A549 (cell line): ENCODE data around the gene RNGTT. TPM values are rescaled to one million over a fixed set of nuclear protein-coding genes. Genes with fewer than 3 reads are reported as not detected.

Experiments used
- ATAC-seq, 2 experiments: fragments of 200-7000 bp in 1 of 2; fragments of >200 bp in 1 of 2; cut with Nextera tagmentation in 1 of 2; cut with Tn5 transposase in 1 of 2; 3 replicates each; pipeline versions ENCODE4 v1.8.0 to v1.9.1; 2018 to 2020; ENCODE audit warnings: mild to moderate bottlenecking in 1 of 2, moderate library complexity in 1 of 2
- CTCF ChIA-PET: fragments of 300-600 bp; sonication (Branson Sonifier 250); formaldehyde crosslinking; extraction: SDS; loops from one replicate; lab custom pipeline; 2021; ENCODE audit warnings: antibody characterized with exemption, inconsistent platforms; lab: Yijun Ruan, JAX
- POLR2A ChIA-PET: fragments of 350-600 bp; formaldehyde crosslinking; extraction: SDS; loops from one replicate; lab custom pipeline; 2021; ENCODE audit warnings: antibody characterized with exemption, inconsistent platforms; lab: Yijun Ruan, JAX
- DNase-seq, 2 experiments: peaks; one replicate each; pipeline versions ENCODE4 v3.0.0 to v3.0.0-alpha.2; 2011 to 2016; ENCODE audit warnings: low read depth in 1 of 2, low spot score in 1 of 2
- FAIRE-seq: peaks from 2 replicates; lab custom pipeline; 2011; peaks lifted over from hg19 to GRCh38; lab: Jason Lieb, UNC
- H3K27ac ChIP-seq, 2 experiments: fragments of >200 bp; sonication (Bioruptor Twin); formaldehyde crosslinking; 3 replicates each; pipeline ENCODE4 v1.5.1; 2016 to 2017
- H3K4me1 ChIP-seq: fragments of >200 bp; sonication (Bioruptor Twin); formaldehyde crosslinking; 3 replicates; pipeline ENCODE4 v1.6.1; 2016
- H3K4me2 ChIP-seq: fragments of >200 bp; sonication (Bioruptor Twin); formaldehyde crosslinking; 3 replicates; pipeline ENCODE4 v1.6.1; 2016
- H3K4me3 ChIP-seq: fragments of >200 bp; sonication (Bioruptor Twin); formaldehyde crosslinking; 3 replicates; pipeline ENCODE4 v1.5.1; 2016
- H3K9me3 ChIP-seq: fragments of >200 bp; sonication (Bioruptor Twin); formaldehyde crosslinking; 3 replicates; pipeline ENCODE4 v1.6.1; 2016
- BHLHE40 ChIP-seq: IDR thresholded peaks from 2 replicates; pipeline ENCODE4 v1.6.1; 2012; ENCODE audit warnings: low read depth, low read length, inconsistent platforms
- CBX8 ChIP-seq: fragments of 200-600 bp; sonication (generic); IDR thresholded peaks from 2 replicates; pipeline ENCODE4 v1.6.1; 2016
- CEBPB ChIP-seq, 2 experiments: fragments of >200 bp in 1 of 2; sonication (Bioruptor Twin) in 1 of 2; formaldehyde crosslinking in 1 of 2; IDR thresholded peaks; 2 replicates each; pipeline ENCODE4 v1.6.1; 2012 to 2016
- CHD4 ChIP-seq: fragments of 200-600 bp; sonication (generic); IDR thresholded peaks from 2 replicates; pipeline ENCODE4 v1.6.1; 2016; ENCODE audit warnings: antibody characterized with exemption, mild to moderate bottlenecking, borderline replicate concordance
- E2F6 ChIP-seq: IDR thresholded peaks from 2 replicates; pipeline ENCODE4 v1.6.1; 2012; ENCODE audit warnings: low read depth, borderline replicate concordance
- EHMT2 ChIP-seq: fragments of 200-600 bp; sonication (generic); IDR thresholded peaks from 2 replicates; pipeline ENCODE4 v1.6.1; 2016; ENCODE audit warnings: antibody characterized with exemption, low read depth, mild to moderate bottlenecking, moderate library complexity
- EP300 ChIP-seq, 2 experiments: fragments of >200 bp; sonication (Bioruptor Twin); formaldehyde crosslinking; IDR thresholded peaks; 2 replicates in 1 of 2; 3 replicates in 1 of 2; pipeline ENCODE4 v1.6.1; 2016 to 2017
- ESRRA ChIP-seq: fragments of 150-350 bp; IDR thresholded peaks from 2 replicates; pipeline ENCODE4 v1.6.1; 2014; ENCODE audit warnings: mild to moderate bottlenecking, low read length, borderline replicate concordance
- GATA3 ChIP-seq: IDR thresholded peaks from 2 replicates; pipeline ENCODE4 v1.6.1; 2012; ENCODE audit warnings: borderline replicate concordance
- HEYL ChIP-seq: fragments of 250-450 bp; sonication (Bioruptor Pico); IDR thresholded peaks from 2 replicates; pipeline ENCODE4 v1.8.0; 2021; ENCODE audit warnings: mild to moderate bottlenecking, moderate library complexity
- HOXA7 ChIP-seq: fragments of 250-450 bp; sonication (Bioruptor Pico); IDR thresholded peaks from 2 replicates; pipeline ENCODE4 v1.5.0; 2020; ENCODE audit warnings: mild to moderate bottlenecking, moderate library complexity
- MAZ ChIP-seq: fragments of 150-350 bp; IDR thresholded peaks from 2 replicates; pipeline ENCODE4 v1.6.1; 2014; ENCODE audit warnings: antibody characterized with exemption, low read depth, low read length, borderline replicate concordance
- MYC ChIP-seq: IDR thresholded peaks from 2 replicates; pipeline ENCODE4 v1.6.1; 2012; ENCODE audit warnings: mild to moderate bottlenecking, inconsistent platforms, low read length, improper control_type of control experiment, borderline replicate concordance
- RAD21 ChIP-seq, 2 experiments: fragments of >200 bp in 1 of 2; sonication (Bioruptor Twin) in 1 of 2; formaldehyde crosslinking in 1 of 2; IDR thresholded peaks in 1 of 2; conservative IDR thresholded peaks in 1 of 2; 2 replicates in 1 of 2; 3 replicates in 1 of 2; pipeline ENCODE4 v1.6.1; 2012 to 2018; ENCODE audit warnings: inconsistent platforms in 1 of 2
- RARB ChIP-seq: fragments of 250-450 bp; sonication (Bioruptor Pico); IDR thresholded peaks from 2 replicates; pipeline ENCODE4 v1.8.0; 2021; ENCODE audit warnings: mild to moderate bottlenecking, moderate library complexity
- RCOR1 ChIP-seq: fragments of 150-350 bp; IDR thresholded peaks from 2 replicates; pipeline ENCODE4 v1.6.1; 2014; ENCODE audit warnings: antibody characterized with exemption, low read length, low read depth
- REST ChIP-seq: fragments of 200-600 bp; sonication (generic); IDR thresholded peaks from 2 replicates; pipeline ENCODE4 v1.6.1; 2016; ENCODE audit warnings: antibody characterized with exemption, mild to moderate bottlenecking, moderate library complexity
- SMC3 ChIP-seq: fragments of >200 bp; sonication (Bioruptor Twin); formaldehyde crosslinking; IDR thresholded peaks from 3 replicates; pipeline ENCODE4 v1.6.1; 2018; ENCODE audit warnings: inconsistent platforms
- SREBF2 ChIP-seq: fragments of 450-650 bp; IDR thresholded peaks from 2 replicates; pipeline ENCODE4 v1.6.1; 2014; ENCODE audit warnings: mild to moderate bottlenecking, moderate library complexity
- ZC3H11A ChIP-seq: fragments of 450-650 bp; IDR thresholded peaks from 2 replicates; pipeline ENCODE4 v1.6.1; 2014; ENCODE audit warnings: antibody characterized with exemption, mild to moderate bottlenecking
- ZNF302 ChIP-seq: fragments of 250-450 bp; sonication (Bioruptor Pico); IDR thresholded peaks from 2 replicates; pipeline ENCODE4 v1.9.0; 2021; ENCODE audit warnings: inconsistent platforms, mild to moderate bottlenecking, moderate library complexity
- WGBS: methylation state at CpG from one replicate; pipeline ENCODE4 v1.1.6; 2017; ENCODE audit errors: missing lambda C conversion rate; 5-methylcytosine and 5-hydroxymethylcytosine counted together
- polyA plus RNA-seq, 4 experiments: library from polyadenylated mRNA; depleted of rRNA in 3 of 4; stranded (reverse); fragments of >200 nt; fragmentation: RNase III in 1 of 4; extraction: RNeasy Plus Mini Kit Qiagen cat#74134 plus additional on column Dnase treatment in 1 of 4; gene quantifications; 2 replicates in 3 of 4; 3 replicates in 1 of 4; pipeline ENCODE4 v1.2.3, GENCODE V29; 2011 to 2017
- TF ChIP-seq, protein P1 (sequence below): fragments of >200 bp; sonication (Bioruptor Twin); formaldehyde crosslinking; IDR thresholded peaks from 3 replicates; pipeline ENCODE4 v1.6.1; 2016

Gene RNGTT
- polyA plus RNA-seq, 2 of the 4 experiments (the other 2 are of a cell fraction), result 11.6 to 15.0 TPM

- POLR2A ChIA-PET, result no interaction called here
- no peak for ATAC-seq
- no peak for DNase-seq
- CTCF ChIA-PET, result no interaction called here
- H3K4me1 ChIP-seq, result no peaks in the 10 kb centered on the region
- TF ChIP-seq HOXA7 (CRISPR knock-in tag) (no peak), CHD4 (no peak), CEBPB (IDR thresholded peaks at IDR 0.05) (no peak), EP300 (IDR thresholded peaks at IDR 0.05) (no peak), MYC (no peak), ZNF302 (CRISPR knock-in tag) (no peak), RCOR1 (no peak)
- TF ChIP-seq, protein P1, sequence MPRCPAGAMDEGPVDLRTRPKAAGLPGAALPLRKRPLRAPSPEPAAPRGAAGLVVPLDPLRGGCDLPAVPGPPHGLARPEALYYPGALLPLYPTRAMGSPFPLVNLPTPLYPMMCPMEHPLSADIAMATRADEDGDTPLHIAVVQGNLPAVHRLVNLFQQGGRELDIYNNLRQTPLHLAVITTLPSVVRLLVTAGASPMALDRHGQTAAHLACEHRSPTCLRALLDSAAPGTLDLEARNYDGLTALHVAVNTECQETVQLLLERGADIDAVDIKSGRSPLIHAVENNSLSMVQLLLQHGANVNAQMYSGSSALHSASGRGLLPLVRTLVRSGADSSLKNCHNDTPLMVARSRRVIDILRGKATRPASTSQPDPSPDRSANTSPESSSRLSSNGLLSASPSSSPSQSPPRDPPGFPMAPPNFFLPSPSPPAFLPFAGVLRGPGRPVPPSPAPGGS, result no peak
- no peak overlapping the region for H3K4me2 ChIP-seq
- FAIRE-seq, result no peak
- WGBS, result 93% methylated on average over 1 of the region's 1 CpG
- H3K9me3 ChIP-seq, result no peaks in the 10 kb centered on the region
- H3K27ac ChIP-seq, result no peak overlapping the region
- no peak overlapping the region for H3K4me3 ChIP-seq
Observed at GRCh38 chr6:88616380-88616779, 347.0 kb downstream of the RNGTT start.

GRCh38 chr6:88614316-88614877 is 349.0 kb downstream of the RNGTT start:
- Histone ChIP-seq H3K4me1 (no peaks in the 10 kb centered on the region), H3K4me2 (no peak overlapping the region), H3K9me3 (no peaks in the 10 kb centered on the region), H3K4me3 (no peak overlapping the region), H3K27ac (no peak overlapping the region)
- TF ChIP-seq REST, result no peak
- TF ChIP-seq ESRRA, result no peak
- no peak for TF ChIP-seq BHLHE40
- TF ChIP-seq EHMT2, result no peak
- no peak for TF ChIP-seq E2F6
- no peak for TF ChIP-seq RARB (CRISPR knock-in tag)
- DNase-seq (no peak), FAIRE-seq (no peak), ATAC-seq (no peak)
- 95% methylated on average over 3 of the region's 3 CpGs for WGBS
- ChIA-PET POLR2A (no interaction called here), CTCF (no interaction called here)

DNA sequence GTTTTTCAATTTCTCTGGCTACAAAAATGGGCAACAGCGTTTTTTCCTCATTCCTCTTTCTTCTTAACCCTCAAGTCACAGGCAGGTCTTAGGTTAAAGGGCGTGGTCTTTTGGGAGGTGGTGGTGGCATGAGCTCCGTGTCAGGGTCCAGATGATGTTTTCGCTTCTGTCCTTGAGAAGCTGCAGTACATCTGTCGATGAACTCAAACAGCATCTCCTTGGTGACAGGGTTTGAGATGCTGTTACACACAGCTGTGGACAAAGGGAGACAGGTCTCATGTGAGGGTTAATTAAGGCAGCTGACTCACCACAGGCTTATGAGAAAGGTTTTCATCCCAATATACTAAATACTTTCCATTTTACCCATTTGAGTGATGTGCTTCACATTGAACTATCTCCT is 350.8 kb downstream of the RNGTT start:
- no peak for ATAC-seq
- no peak overlapping the region for H3K4me2 ChIP-seq
- H3K27ac ChIP-seq, result no peak overlapping the region
- CTCF ChIA-PET, result no interaction called here
- TF ChIP-seq RAD21 (conservative IDR thresholded peaks at IDR 0.05 in 1 of 2, IDR thresholded peaks at IDR 0.05 in 1 of 2), result no peak
- TF ChIP-seq SMC3, result no peak
- TF ChIP-seq HEYL, result no peak
- no peak for TF ChIP-seq ZC3H11A
- TF ChIP-seq BHLHE40, result no peak
- TF ChIP-seq MAZ, result no peak
- no peak for TF ChIP-seq SREBF2
- no peak for TF ChIP-seq GATA3
- TF ChIP-seq ZNF302 (CRISPR knock-in tag), result no peak
- no peak for TF ChIP-seq EHMT2
- no peak for TF ChIP-seq CBX8
- TF ChIP-seq, all 56 proteins: peak for 0
- no peak overlapping the region for H3K4me3 ChIP-seq
- no peaks in the 10 kb centered on the region for H3K9me3 ChIP-seq
- POLR2A ChIA-PET, result no interaction called here
- DNase-seq, result no peak
- FAIRE-seq, result no peak
- WGBS, result 93% methylated on average over 5 of the region's 5 CpGs
- no peaks in the 10 kb centered on the region for H3K4me1 ChIP-seq
